GM12892 (cell line): ENCODE results near the gene FOXB2.

Experiments
- DNase-seq: peaks from one replicate; pipeline ENCODE4 v3.0.0; 2011; ENCODE audit not compliant: insufficient read length
- FAIRE-seq: peaks from 2 replicates; lab custom pipeline; 2011; peaks lifted over from hg19 to GRCh38; lab: Jason Lieb, UNC
- POLR2A ChIP-seq: IDR thresholded peaks from 2 replicates; pipeline ENCODE4 v1.6.1; 2011; ENCODE audit warnings: low read depth, low read length, control low read depth
- POLR2AphosphoS5 ChIP-seq: IDR thresholded peaks from 2 replicates; pipeline ENCODE4 v1.6.1; 2011; ENCODE audit warnings: low read depth, low read length, control low read depth
- TAF1 ChIP-seq: IDR thresholded peaks from 2 replicates; pipeline ENCODE4 v1.6.1; 2011; ENCODE audit warnings: low read depth, mild to moderate bottlenecking, control low read depth, low read length, borderline replicate concordance

Gene FOXB2

DNA sequence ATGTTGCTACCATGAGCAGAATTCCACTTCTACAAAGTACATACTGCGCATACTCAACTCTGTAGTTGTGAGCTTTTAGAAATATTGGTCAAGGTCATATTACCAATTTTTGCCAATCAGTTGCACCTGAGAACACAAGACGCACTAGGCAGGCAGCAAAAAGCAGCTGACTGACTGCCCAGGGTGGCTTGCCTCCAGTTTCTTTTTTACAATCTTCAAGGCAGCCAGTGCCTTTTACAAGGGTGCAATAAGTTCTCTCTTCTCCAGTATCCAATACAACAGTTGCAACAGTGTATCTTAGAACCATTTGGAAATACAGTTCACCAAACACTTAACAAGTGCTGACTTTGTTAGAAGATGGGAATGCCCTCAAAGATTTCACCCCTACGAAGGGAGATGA lies 16.1 kb upstream of the FOXB2 start:
- FAIRE-seq: no peak
- DNase-seq: no peak
- TF ChIP-seq POLR2A (no peak), TAF1 (no peak)

DNA sequence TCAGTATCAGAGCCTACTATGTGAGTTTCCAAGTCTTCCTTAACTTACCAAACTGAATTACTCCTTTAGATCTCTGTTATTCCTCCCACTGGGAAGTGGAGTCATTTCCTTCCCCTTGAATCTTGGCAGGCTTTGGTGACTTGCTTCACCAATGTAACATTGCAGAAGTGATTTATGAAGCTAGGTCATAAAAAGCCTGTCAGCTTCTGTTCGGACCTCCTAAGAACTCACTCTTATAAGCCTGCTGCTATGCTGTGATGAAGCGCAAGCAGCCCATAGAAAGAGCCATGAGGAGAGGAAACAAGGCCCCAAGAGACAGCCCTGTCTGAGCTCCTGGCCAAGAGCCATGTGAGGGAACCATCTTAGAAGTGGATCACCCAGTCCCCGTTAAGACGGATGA lies 14.2 kb upstream of the FOXB2 start:
- TF ChIP-seq TAF1 (no peak), POLR2A (no peak)
- no peak for DNase-seq
- FAIRE-seq: no peak

DNA sequence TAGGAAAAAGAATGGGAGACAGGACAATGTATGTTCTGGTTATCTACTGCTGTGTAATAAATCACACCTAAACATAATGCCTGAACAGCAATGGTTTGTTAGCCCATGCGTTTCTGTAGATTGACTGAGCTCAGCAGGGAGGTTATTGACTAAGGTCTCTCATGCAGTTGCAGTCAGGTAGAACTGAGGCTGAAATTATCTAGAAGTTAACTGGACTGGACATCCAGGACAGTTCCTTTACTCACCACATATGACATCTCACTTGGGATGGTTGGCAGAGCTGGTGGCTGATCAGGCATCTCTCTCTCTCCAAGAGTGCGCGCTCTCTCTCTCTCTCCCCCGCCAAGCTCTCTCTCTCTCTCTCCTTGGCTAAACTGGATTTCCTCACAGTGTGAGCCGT lies 8.9 kb upstream of the FOXB2 start:
- DNase-seq (no peak), FAIRE-seq (no peak)
- no peak for TF ChIP-seq POLR2AphosphoS5
- TF ChIP-seq POLR2A: no peak
- TF ChIP-seq TAF1: no peak

DNA sequence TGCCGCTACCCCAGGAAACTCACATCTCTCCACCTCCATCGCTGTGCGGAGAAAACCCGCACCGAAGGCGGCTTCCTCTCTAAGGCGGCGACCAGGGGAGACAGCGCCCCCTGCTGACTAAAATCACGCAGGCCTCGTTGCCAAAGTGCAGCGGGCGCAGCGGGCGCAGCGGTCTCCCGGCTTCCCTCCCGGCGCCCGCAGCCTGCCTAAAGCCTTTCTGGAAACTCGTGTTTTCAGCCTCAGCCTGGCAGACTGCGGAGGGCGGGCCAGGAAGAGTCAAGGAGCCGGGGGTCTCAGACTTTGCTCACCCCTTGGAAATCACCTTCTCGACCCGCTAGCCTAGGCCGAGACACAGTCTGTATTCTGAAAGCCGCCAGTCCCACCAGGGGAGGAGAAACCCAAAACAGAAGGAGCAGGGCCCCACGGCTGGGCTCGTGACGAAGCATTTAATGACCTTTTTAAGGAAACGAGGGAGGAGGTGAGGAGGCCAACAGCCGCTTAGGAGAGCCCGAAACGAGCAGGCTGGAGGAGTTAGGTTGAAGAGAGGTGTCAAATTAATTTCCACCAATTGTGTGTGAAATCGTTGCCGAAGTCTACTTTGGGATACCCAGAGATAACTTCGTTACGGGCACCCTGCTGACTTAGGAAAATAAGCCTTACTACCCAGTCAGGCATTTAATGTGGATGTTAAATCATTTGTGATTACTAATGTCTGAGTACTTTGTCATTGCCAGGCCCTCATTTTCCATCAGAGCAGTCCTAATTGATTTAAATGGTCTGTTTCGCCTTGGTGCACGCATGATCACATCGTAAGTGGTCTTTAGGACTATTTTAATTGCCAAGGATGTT lies 7.3 kb upstream of the FOXB2 start:
- DNase-seq: no peak
- FAIRE-seq: peak; percentile 67
- no peak for TF ChIP-seq POLR2AphosphoS5
- no peak for TF ChIP-seq TAF1
- no peak for TF ChIP-seq POLR2A

DNA sequence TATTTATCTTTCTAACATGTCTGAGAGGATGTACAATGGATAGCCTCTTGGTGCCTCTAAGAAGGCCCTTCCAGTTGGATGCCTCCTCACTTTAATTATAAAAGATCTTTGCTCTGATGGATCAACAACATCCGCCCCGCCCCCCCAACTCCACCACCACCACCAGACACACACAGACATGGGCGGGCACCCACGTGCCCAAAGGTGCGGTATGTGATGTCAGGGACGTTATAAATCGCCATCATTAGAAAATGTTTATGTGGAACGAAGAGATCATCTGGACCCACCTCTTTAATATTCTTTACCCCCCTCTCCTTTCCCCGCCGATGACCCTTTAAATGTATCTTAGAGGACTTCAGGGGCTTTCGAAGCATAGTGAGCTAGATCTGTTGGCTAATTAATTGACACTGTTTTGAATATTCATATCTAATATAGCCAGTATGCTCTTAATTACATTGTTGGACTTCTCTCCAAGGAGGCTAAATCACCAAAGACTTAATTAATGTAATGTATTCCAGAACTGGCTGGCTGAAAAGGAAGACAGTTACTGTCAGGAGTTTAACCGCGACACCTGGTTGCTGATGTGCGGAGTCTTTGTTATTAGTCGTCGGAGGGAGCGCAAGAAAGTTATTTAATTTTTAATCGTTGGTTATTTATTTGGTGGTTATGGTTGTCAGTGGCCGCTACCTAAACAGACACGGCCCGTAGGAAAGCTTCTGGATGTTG lies 6.1 kb upstream of the FOXB2 start:
- TF ChIP-seq POLR2AphosphoS5 (no peak), TAF1 (no peak), POLR2A (no peak)
- DNase-seq (no peak), FAIRE-seq (no peak)

DNA sequence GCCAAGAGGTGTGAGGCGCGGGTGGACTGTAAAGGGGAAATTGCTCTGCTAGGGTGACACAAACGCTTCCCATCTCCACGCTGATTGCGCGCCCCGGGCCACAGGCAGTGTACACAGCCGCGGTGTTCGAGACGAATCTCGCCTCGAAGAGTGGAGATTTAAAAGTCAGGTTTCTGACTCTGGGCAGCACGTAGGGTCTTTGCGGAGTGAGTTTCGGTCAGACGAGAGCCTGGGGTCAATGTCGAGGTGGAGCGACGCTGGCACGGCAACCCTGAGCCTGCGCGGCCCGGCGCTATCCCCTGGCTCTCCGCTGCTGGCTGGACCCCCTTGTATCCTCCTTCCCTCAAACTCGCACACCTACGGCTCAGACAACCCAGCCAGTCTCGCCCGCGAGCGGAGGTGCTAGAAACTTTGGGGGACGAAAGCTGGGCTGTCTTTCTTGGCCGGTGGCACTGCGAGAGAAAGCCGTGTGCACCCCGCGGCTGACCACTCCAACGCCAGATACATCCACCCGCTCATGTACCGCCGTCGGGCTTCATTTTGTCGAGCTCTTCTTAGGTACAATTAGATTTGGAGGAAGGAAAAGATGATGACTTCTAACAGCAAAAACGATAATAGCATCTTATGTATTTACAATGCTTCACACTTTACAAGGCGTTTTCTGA lies 5.4 kb upstream of the FOXB2 start:
- FAIRE-seq: no peak
- TF ChIP-seq POLR2A: no peak
- no peak for TF ChIP-seq TAF1
- TF ChIP-seq POLR2AphosphoS5: no peak
- no peak for DNase-seq

DNA sequence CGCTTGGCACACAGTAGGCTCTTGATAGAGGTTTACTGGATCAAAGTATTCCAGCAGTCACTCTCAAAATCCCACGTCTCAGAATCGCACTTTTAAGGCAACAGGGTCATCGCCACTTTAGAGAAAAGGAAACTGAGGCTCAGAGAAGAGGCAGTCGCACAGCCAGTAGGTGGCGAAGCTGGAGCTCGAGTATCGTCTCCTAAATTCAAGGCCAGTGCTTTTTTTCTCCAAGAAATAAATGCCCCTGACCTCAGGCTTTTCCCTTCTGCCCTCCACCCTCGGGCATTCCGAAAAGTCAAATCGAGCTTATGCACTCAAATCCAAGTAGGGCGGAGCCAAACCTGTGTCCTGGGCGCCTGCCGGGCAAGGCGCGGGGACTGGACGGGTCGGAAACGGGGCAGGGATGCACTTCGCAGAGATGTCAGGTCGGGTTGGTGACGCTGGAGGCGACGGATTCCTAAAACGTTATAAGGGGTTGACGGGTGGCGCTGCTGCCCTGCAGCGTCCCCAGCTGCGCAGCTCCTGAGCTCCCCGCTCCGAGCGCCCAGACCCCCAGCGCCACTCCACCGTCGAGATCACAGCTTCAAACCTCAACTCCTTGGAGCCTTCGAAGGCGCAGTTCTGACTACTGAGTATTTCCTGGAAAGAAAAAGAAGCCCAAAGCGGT lies 4.7 kb upstream of the FOXB2 start:
- TF ChIP-seq TAF1: no peak
- TF ChIP-seq POLR2AphosphoS5: no peak
- TF ChIP-seq POLR2A: no peak
- DNase-seq (no peak), FAIRE-seq (no peak)

DNA sequence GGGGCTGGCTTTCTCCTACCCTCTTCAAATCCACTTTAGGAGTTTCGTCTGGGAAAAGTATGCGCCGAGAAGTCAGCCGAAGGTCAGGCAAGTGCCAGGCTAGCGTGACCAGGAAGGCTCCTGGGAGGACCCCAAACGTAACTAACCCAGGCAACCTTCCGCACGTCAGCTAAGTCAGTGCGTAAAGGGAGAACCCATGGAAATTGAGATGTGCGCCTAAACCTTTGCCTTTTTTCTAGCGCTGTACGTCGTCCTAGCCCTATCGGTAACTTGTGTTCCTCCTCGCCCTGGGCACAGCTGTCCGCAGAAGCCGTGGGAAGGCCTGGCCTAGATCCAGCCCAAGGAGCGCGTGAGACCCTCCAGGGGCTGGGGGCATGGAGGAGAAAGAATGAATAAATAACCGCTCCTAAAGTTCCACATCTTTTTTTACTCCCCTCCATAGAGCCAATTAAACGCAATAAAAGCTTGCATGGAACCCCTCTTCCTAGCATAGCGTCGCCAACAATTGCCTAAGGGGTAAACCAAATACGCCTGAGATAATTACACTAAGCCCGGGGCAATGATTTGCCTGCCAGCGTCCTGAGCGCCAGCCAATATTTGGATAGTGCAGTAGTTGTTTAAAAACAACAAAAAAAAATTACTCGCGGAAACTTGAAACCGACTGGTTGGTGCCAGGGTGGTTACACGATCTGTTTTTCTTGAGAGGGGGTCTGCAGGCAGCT lies 4.0 kb upstream of the FOXB2 start:
- DNase-seq (no peak), FAIRE-seq (no peak)
- no peak for TF ChIP-seq POLR2AphosphoS5
- no peak for TF ChIP-seq POLR2A
- no peak for TF ChIP-seq TAF1

DNA sequence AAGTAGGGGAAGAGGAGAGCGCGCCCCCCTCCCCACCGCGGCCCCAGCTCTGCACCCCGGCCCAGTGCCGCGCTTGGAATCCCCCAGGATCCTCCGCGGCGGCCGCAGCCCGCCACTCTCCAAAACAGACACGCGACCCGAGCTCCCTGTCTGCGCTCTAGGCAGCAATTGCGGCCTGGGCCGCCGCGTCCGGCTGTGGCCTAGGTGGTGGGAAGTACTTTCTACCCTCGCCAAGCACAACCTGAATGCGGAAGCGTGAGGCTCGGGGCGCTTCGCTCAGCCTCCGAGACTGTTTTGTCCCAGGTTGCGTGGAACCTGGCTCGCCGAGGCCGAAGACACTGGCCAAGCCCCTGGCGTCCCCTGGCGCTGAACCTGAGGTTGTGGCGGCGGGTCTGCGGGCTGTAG lies 3.3 kb upstream of the FOXB2 start:
- FAIRE-seq: no peak
- TF ChIP-seq POLR2A: no peak
- TF ChIP-seq TAF1: no peak
- no peak for TF ChIP-seq POLR2AphosphoS5

DNA sequence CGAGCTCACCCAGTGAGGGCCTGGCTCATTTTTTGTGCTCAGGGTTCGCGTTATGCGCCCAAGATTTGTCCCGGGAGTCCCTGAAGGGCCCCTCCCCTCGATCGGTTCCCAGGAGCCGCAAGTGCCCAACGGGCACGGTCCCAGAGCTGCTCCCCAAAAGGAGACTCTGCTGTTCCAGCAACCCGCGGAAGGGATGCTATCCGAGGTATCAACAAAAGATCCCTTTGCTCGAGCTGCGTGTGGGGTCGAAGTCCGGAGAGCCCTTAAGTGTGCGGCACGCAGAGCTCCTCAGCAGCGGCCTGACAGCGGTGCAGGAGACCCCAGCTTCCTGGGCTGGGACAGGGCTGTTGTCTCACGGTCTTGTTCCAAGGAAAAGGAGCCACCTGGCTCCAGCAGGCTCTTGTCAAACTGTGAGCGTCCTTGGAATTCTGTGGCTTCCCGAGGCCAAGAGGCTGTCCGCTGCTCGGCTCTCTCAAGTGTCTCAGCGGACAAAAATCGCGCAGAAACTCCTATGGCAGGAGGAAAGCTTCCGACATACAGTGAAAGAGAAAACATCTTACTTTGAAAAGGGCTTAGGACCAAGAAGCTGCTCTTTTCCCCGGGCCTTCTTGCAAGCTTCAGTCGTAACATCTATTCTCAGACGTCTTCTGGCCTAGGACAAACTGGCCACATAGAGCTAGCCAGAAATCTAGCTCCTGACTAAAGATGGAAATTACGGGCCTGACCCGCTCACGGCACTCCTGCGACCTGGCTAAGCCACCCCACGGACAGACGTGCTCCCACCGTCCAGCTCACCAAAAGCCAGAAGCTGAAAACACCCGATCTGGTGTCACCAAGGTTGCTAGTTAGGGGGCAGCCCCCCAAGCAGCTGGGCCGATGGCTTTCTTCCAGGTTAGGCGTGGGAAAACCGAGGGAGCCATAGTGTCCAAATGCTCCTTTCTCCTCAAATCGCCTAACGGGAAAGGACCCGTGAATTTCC lies 2.6 kb upstream of the FOXB2 start:
- DNase-seq: no peak
- no peak for FAIRE-seq
- no peak for TF ChIP-seq POLR2AphosphoS5
- no peak for TF ChIP-seq TAF1
- TF ChIP-seq POLR2A: no peak

More for the DNA sequence above, 3.3 kb upstream of the FOXB2 start:
- DNase-seq: no peak
